H1 (cell line): ENCODE data around the gene MSH2. TPM values are rescaled to one million over a fixed set of nuclear protein-coding genes. Genes with fewer than 3 reads are reported as not detected.
A peak's percentile ranks its signal among the peaks of the same experiment; 100 is the strongest.

Experiments
- CTCF ChIA-PET: fragments of 300-600 bp; sonication (Branson Sonifier 250); formaldehyde crosslinking; loops from one replicate; lab custom pipeline; 2021; ENCODE audit not compliant: partially characterized antibody; lab: Charles Lee
- POLR2A ChIA-PET: fragments of 300-600 bp; sonication (Branson Sonifier 250); formaldehyde crosslinking; loops from one replicate; lab custom pipeline; 2021; ENCODE audit warnings: inconsistent platforms; ENCODE audit not compliant: partially characterized antibody; lab: Charles Lee
- DNase-seq, 2 experiments: peaks; one replicate each; pipeline versions ENCODE4 v3.0.0 to v3.0.0-alpha.2; 2010 to 2022; ENCODE audit warnings: low spot score in 2 of 2, low read depth in 1 of 2, mixed read lengths in 1 of 2
- FAIRE-seq: peaks from 2 replicates; lab custom pipeline; 2011; peaks lifted over from hg19 to GRCh38; lab: Jason Lieb, UNC
- H2AFZ ChIP-seq: 2 replicates; pipeline ENCODE4 v1.8.1; 2012; ENCODE audit warnings: low read length, inconsistent platforms
- H2AK5ac ChIP-seq: 2 replicates; pipeline ENCODE4 v1.6.1; 2013; ENCODE audit warnings: low read depth, low read length
- H2BK120ac ChIP-seq: replicated peaks from 2 replicates; pipeline ENCODE3; 2013; ENCODE audit warnings: low read depth, low read length, inconsistent platforms
- H2BK12ac ChIP-seq: 2 replicates; pipeline ENCODE4 v1.6.1; 2013; ENCODE audit warnings: low read depth, low read length
- H2BK15ac ChIP-seq: 2 replicates; pipeline ENCODE4 v1.6.1; 2013; ENCODE audit warnings: low read length
- H2BK20ac ChIP-seq: 2 replicates; pipeline ENCODE4 v1.6.1; 2013; ENCODE audit warnings: low read length
- H2BK5ac ChIP-seq: 2 replicates; pipeline ENCODE4 v1.6.1; 2013; ENCODE audit warnings: low read depth, low read length
- H3K14ac ChIP-seq: 2 replicates; pipeline ENCODE4 v1.6.1; 2013; ENCODE audit warnings: inconsistent platforms; ENCODE audit not compliant: insufficient read length
- H3K18ac ChIP-seq: 2 replicates; pipeline ENCODE4 v1.6.1; 2013; ENCODE audit warnings: low read length; ENCODE audit errors: extremely low read depth
- H3K23ac ChIP-seq: 2 replicates; pipeline ENCODE4 v1.6.1; 2013; ENCODE audit warnings: inconsistent platforms; ENCODE audit not compliant: insufficient read length
- H3K23me2 ChIP-seq: 2 replicates; pipeline ENCODE4 v1.6.1; 2013; ENCODE audit warnings: low read depth, low read length
- H3K27ac ChIP-seq: 2 replicates; pipeline ENCODE4 v1.6.1; 2011; ENCODE audit warnings: low read depth, low read length, inconsistent platforms
- H3K27me3 ChIP-seq, 4 experiments: replicated peaks in 1 of 4; 1 replicate in 1 of 4; 2 replicates in 3 of 4; pipeline versions ENCODE4 v1.6.1 to v1.8.1; 2011 to 2013; ENCODE audit warnings: low read length in 3 of 4, mild to moderate bottlenecking in 3 of 4, inconsistent platforms in 2 of 4, mixed read lengths in 2 of 4, moderate library complexity in 1 of 4; ENCODE audit not compliant: control insufficient read depth in 3 of 4, insufficient read depth in 3 of 4; ENCODE audit errors: extremely low read depth in 1 of 4
- H3K36me3 ChIP-seq, 4 experiments: 2 replicates each; pipeline versions ENCODE4 v1.6.1 to v1.8.1; 2011 to 2013; ENCODE audit warnings: mild to moderate bottlenecking in 4 of 4, low read length in 3 of 4, moderate library complexity in 2 of 4, control low read depth in 1 of 4, inconsistent platforms in 1 of 4; ENCODE audit not compliant: insufficient read depth in 4 of 4, control insufficient read depth in 2 of 4
- H3K4ac ChIP-seq: replicated peaks from 2 replicates; pipeline ENCODE3; 2013; ENCODE audit warnings: low read length, low read depth, mixed read lengths, inconsistent platforms; ENCODE audit not compliant: insufficient read length
- H3K4me1 ChIP-seq, 4 experiments: replicated peaks in 1 of 4; 1 replicate in 1 of 4; 2 replicates in 3 of 4; pipeline versions ENCODE4 v1.6.1 to v1.8.1; 2011 to 2013; ENCODE audit warnings: low read length in 3 of 4, inconsistent platforms in 2 of 4, mixed read lengths in 1 of 4; ENCODE audit not compliant: insufficient read depth in 4 of 4, control insufficient read depth in 3 of 4
- H3K4me2 ChIP-seq, 2 experiments: 2 replicates each; pipeline versions ENCODE4 v1.6.1 to v1.8.1; 2011 to 2013; ENCODE audit warnings: low read depth in 2 of 2, low read length in 2 of 2, control low read depth in 1 of 2, inconsistent platforms in 1 of 2, mild to moderate bottlenecking in 1 of 2; ENCODE audit not compliant: insufficient read depth in 1 of 2
- H3K4me3 ChIP-seq, 4 experiments: fragments of 200-600, 300-600 bp in 1 of 4; sonication (generic), shearing (Covaris generic), sonication (Bioruptor Twin) in 1 of 4; 2 replicates each; pipeline versions ENCODE4 v1.5.1 to v1.8.1; 2011 to 2016; ENCODE audit warnings: low read length in 4 of 4, low read depth in 3 of 4, control low read depth in 2 of 4, inconsistent platforms in 2 of 4, mild to moderate bottlenecking in 2 of 4, mixed read lengths in 1 of 4, moderate library complexity in 1 of 4; ENCODE audit not compliant: insufficient read depth in 2 of 4; ENCODE audit errors: extremely low read depth in 1 of 4
- H3K56ac ChIP-seq: replicated peaks from 2 replicates; pipeline ENCODE3; 2013; ENCODE audit warnings: low read depth, mild to moderate bottlenecking, mixed read lengths, low read length, inconsistent platforms; ENCODE audit not compliant: insufficient read length
- H3K79me1 ChIP-seq: 2 replicates; pipeline ENCODE4 v1.6.1; 2013; ENCODE audit warnings: low read depth, low read length, control low read depth
- H3K79me2 ChIP-seq, 2 experiments: 2 replicates each; pipeline versions ENCODE4 v1.6.1 to v1.8.1; 2012 to 2013; ENCODE audit warnings: low read length in 2 of 2, mild to moderate bottlenecking in 2 of 2, inconsistent platforms in 1 of 2; ENCODE audit not compliant: insufficient read depth in 2 of 2, control insufficient read depth in 1 of 2
- H3K9ac ChIP-seq, 4 experiments: replicated peaks in 1 of 4; 1 replicate in 1 of 4; 2 replicates in 3 of 4; pipeline versions ENCODE4 v1.6.1 to v1.8.1; 2011 to 2013; ENCODE audit warnings: low read depth in 3 of 4, low read length in 3 of 4, control low read depth in 2 of 4, mild to moderate bottlenecking in 2 of 4, moderate library complexity in 2 of 4, inconsistent platforms in 1 of 4; ENCODE audit errors: extremely low read depth in 1 of 4
- H3K9me3 ChIP-seq, 2 experiments: 2 replicates each; pipeline versions ENCODE4 v1.6.1 to v1.8.1; 2012 to 2013; ENCODE audit warnings: mild to moderate bottlenecking in 2 of 2, moderate library complexity in 2 of 2, control low read depth in 1 of 2, inconsistent platforms in 1 of 2, low read depth in 1 of 2, low read length in 1 of 2, mixed read lengths in 1 of 2; ENCODE audit not compliant: insufficient read depth in 2 of 2
- H4K20me1 ChIP-seq, 2 experiments: replicated peaks in 1 of 2; 2 replicates each; pipeline versions ENCODE3 to v1.8.1; 2011 to 2013; ENCODE audit warnings: inconsistent platforms in 2 of 2, low read length in 2 of 2, mild to moderate bottlenecking in 1 of 2; ENCODE audit not compliant: insufficient read depth in 2 of 2, control insufficient read depth in 1 of 2
- H4K5ac ChIP-seq: 2 replicates; pipeline ENCODE4 v1.6.1; 2013; ENCODE audit warnings: low read length, low read depth, mixed read lengths, inconsistent platforms; ENCODE audit not compliant: insufficient read length
- H4K8ac ChIP-seq: 2 replicates; pipeline ENCODE4 v1.8.0; 2013; ENCODE audit warnings: mild to moderate bottlenecking, moderate library complexity, low read length, inconsistent platforms; ENCODE audit not compliant: insufficient read depth; ENCODE audit errors: extremely low read depth
- H4K91ac ChIP-seq: replicated peaks from 2 replicates; pipeline ENCODE3; 2013; ENCODE audit warnings: low read length, mixed read lengths, inconsistent platforms; ENCODE audit not compliant: insufficient read length
- CEBPB ChIP-seq: IDR thresholded peaks from 2 replicates; pipeline ENCODE4 v1.6.1; 2012; ENCODE audit warnings: low read depth, low read length
- EGR1 ChIP-seq: IDR thresholded peaks from 2 replicates; pipeline ENCODE4 v1.6.1; 2011; ENCODE audit warnings: low read depth, low read length, borderline replicate concordance
- KDM1A ChIP-seq: fragments of 200-600, 300-600 bp; sonication (generic); IDR thresholded peaks from 2 replicates; pipeline ENCODE4 v1.7.1; 2016; ENCODE audit warnings: mild to moderate bottlenecking, low read length, borderline replicate concordance
- TCF12 ChIP-seq: IDR thresholded peaks from 2 replicates; pipeline ENCODE4 v1.6.1; 2011; ENCODE audit warnings: low read depth, mild to moderate bottlenecking, low read length
- YY1 ChIP-seq: IDR thresholded peaks from 2 replicates; pipeline ENCODE4 v1.6.1; 2011; ENCODE audit warnings: low read depth, mild to moderate bottlenecking, low read length
- WGBS, 2 experiments: shearing (Covaris generic) in 1 of 2; methylation state at CpG; one replicate each; pipeline versions ENCODE4 v1.1.6 to v1.1.7; 2013 to 2015; ENCODE audit warnings: low lambda C conversion rate in 2 of 2, mixed read lengths in 2 of 2, inconsistent platforms in 1 of 2, low coverage in 1 of 2, missing lambda C conversion rate in 1 of 2; ENCODE audit not compliant: insufficient replicate concordance in 2 of 2, insufficient coverage in 1 of 2, insufficient read length in 1 of 2; ENCODE audit errors: extremely low coverage in 1 of 2, missing lambda C conversion rate in 1 of 2; 5-methylcytosine and 5-hydroxymethylcytosine counted together
- polyA plus RNA-seq, 7 experiments: library from polyadenylated mRNA; depleted of rRNA in 3 of 7; stranded (reverse) in 5 of 7; unstranded in 2 of 7; fragments of >200 nt in 5 of 7; fragments of 200-250 nt in 2 of 7; gene quantifications; 1 replicate in 5 of 7; 2 replicates in 1 of 7; 4 replicates in 1 of 7; pipeline versions ENCODE4 v1.2.1 to v1.2.3, GENCODE V29; 2011 to 2013; ENCODE audit warnings: missing spikeins in 2 of 7, mixed read lengths in 2 of 7
- total RNA-seq: library from RNA; stranded (reverse); fragmentation: NEBNext Ultra II Directional; extraction: Animal tissue kit (Norgen Biotek cat#: 25700); gene quantifications from 2 replicates; pipeline ENCODE4 v1.2.1, GENCODE V29; 2021

MSH2 gene
- total and polyA plus RNA-seq, 2 of the 8 experiments (the other 6 are each of a cell fraction or from before 2014, with no cell fraction given), result 64.1 to 228 TPM

DNA sequence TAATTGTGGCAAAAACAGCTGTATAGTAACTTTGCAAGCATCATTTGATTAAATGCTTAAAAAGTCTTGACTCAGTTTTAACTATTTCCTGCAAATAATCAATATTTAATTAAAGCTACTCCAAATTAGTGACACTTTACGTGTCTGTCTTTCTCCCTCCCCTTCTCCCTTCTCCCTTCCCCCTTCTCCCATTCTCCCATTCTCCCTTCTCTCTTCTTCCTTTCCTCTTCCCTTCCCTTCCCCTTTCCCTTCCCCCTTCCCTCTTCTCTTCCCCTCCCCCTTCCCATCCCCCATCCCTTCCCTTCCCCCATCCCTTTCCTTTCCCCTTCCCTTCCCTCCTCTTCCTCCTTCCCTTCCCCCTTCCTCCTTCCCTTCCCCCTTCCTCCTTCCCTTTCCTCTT lies 76.9 kb downstream of the MSH2 start:
- Histone ChIP-seq H2BK12ac (no peak overlapping the region), H3K56ac (no peak overlapping the region), H3K4ac (no peak overlapping the region), H3K79me2 (no peaks in the 10 kb centered on the region; a peak in 1 of 4 replicates), H3K4me1 (no peaks in the 10 kb centered on the region), H2BK20ac (no peak overlapping the region), H2AK5ac (no peak overlapping the region), H3K27ac (no peak overlapping the region), H4K91ac (no peak overlapping the region), H4K20me1 (peaks cover 1 to 2% of the 10 kb centered on the region in 2 experiments), H3K9ac (no peak overlapping the region), H3K4me2 (no peak overlapping the region), H4K5ac (no peak overlapping the region), H3K27me3 (no peaks in the 10 kb centered on the region), H3K4me3 (no peak overlapping the region), H4K8ac (no peak overlapping the region), H2BK5ac (no peak overlapping the region), H2BK120ac (no peak overlapping the region), H3K14ac (no peak overlapping the region), H3K23ac (no peak overlapping the region), H2BK15ac (no peak overlapping the region), H3K79me1 (no peaks in the 10 kb centered on the region), H3K36me3 (peaks cover 5 to 85% (median 42%) of the 10 kb centered on the region in 4 experiments; a peak in 7 of 8 replicates), H3K9me3 (no peaks in the 10 kb centered on the region), H3K18ac (no peak overlapping the region), H2AFZ (no peak overlapping the region), H3K23me2 (no peaks in the 10 kb centered on the region)
- DNase-seq (no peak), FAIRE-seq (no peak)
- CTCF ChIA-PET, result interaction anchor here (0.7 to 0.8 kb wide), 2 partner anchors 10 to 37 kb away, joined by 3 read pairs; no protein-coding TSS in a partner anchor
- 86% methylated on average over 1 of the region's 1 CpG; no CpG with 5 or more reads in 1 of the 2 experiments for WGBS, 2 experiments
- POLR2A ChIA-PET, result no interaction called here
- TF ChIP-seq YY1 (no peak), KDM1A (no peak), TCF12 (no peak), EGR1 (0 out of 2 replicates have a peak, but pooled peaks have one; percentile 21), CEBPB (no peak)
